CD1c-positive myeloid dendritic cell (primary cell): ENCODE data around the gene STAC.

Experiments used
- DNase-seq: peaks from one replicate; pipeline ENCODE4 v3.0.0-alpha.2; 2016; ENCODE audit errors: extremely low spot score

STAC gene

GRCh38 chr3:36380221-36381031 lies at the start of gene STAC:
Gene STAC, plus strand, starts transcription at chr3:36380504. Its CDS starts 140 bp downstream, at chr3:36380644.
- DNase-seq = peak; percentile 84

GRCh38 chr3:36332139-36332538 lies 48.2 kb upstream of the STAC start:
- DNase-seq = no peak

GRCh38 chr3:36362216-36362615 lies 18.1 kb upstream of the STAC start:
- DNase-seq = no peak

- no peak for DNase-seq
These were observed 17.3 kb upstream of the STAC start for GRCh38 chr3:36362973-36363372.

- no peak for DNase-seq
These were observed 16.0 kb upstream of the STAC start for GRCh38 chr3:36364260-36364659.

- no peak for DNase-seq
These were observed 14.5 kb upstream of the STAC start for GRCh38 chr3:36365829-36366228.

GRCh38 chr3:36366308-36366707 lies 14.0 kb upstream of the STAC start:
- DNase-seq = no peak

- no peak for DNase-seq
These were observed 12.3 kb upstream of the STAC start for GRCh38 chr3:36367912-36368573.

GRCh38 chr3:36372534-36372935 lies 7.8 kb upstream of the STAC start:
- DNase-seq = no peak

GRCh38 chr3:36373084-36373483 lies 7.2 kb upstream of the STAC start:
- no peak for DNase-seq

- no peak for DNase-seq
These were observed 6.6 kb upstream of the STAC start for GRCh38 chr3:36373666-36374065.

GRCh38 chr3:36379872-36380220 lies 458 bp upstream of the STAC start:
- no peak for DNase-seq

GRCh38 chr3:36381311-36381956 lies 1.1 kb downstream of the STAC start:
- DNase-seq = peak; percentile 55

- peak; percentile 8 for DNase-seq
These were observed 13.3 kb downstream of the STAC start for GRCh38 chr3:36393563-36393962.

- no peak for DNase-seq
These were observed 13.9 kb downstream of the STAC start for GRCh38 chr3:36394176-36394575.

GRCh38 chr3:36397841-36398240 lies 17.5 kb downstream of the STAC start:
- DNase-seq = no peak

- DNase-seq = no peak
These were observed 19.6 kb downstream of the STAC start for GRCh38 chr3:36399933-36400332.

GRCh38 chr3:36401056-36401455 lies 20.8 kb downstream of the STAC start:
- no peak for DNase-seq

GRCh38 chr3:36403661-36404060 lies 23.4 kb downstream of the STAC start:
- DNase-seq = no peak

GRCh38 chr3:36405190-36405589 lies 24.9 kb downstream of the STAC start:
- DNase-seq = no peak

- DNase-seq = no peak
These were observed 27.8 kb downstream of the STAC start for GRCh38 chr3:36408146-36408545.

GRCh38 chr3:36409862-36410261 lies 29.6 kb downstream of the STAC start:
- no peak for DNase-seq

- no peak for DNase-seq
These were observed 31.3 kb downstream of the STAC start for GRCh38 chr3:36411587-36411986.
